GM18520 (cell line): ENCODE results near the gene APPL2.

Experiments
- ATAC-seq: cut with Tn5 transposase; IDR thresholded peaks from one replicate; pipeline ENCODE4 v1.9.1; 2021; ENCODE audit not compliant: unreplicated experiment

The APPL2 gene

GRCh38 chr12:105223884-105224283 is 12.1 kb downstream of the APPL2 start:
- no peak for ATAC-seq

GRCh38 chr12:105223352-105223845 is 12.6 kb downstream of the APPL2 start:
- ATAC-seq, result no peak

- ATAC-seq, result no peak
Measured at GRCh38 chr12:105222726-105223351, 13.1 kb downstream of the APPL2 start.

- no peak for ATAC-seq
Measured at GRCh38 chr12:105222284-105222655, 13.7 kb downstream of the APPL2 start.

- no peak for ATAC-seq
Measured at GRCh38 chr12:105221583-105222283, 14.2 kb downstream of the APPL2 start.

GRCh38 chr12:105220929-105221290 is 15.1 kb downstream of the APPL2 start:
- no peak for ATAC-seq

- ATAC-seq, result no peak
Measured at GRCh38 chr12:105220150-105220928, 15.6 kb downstream of the APPL2 start.

- no peak for ATAC-seq
Measured at GRCh38 chr12:105219261-105220028, 16.5 kb downstream of the APPL2 start.

GRCh38 chr12:105218434-105218833 is 17.5 kb downstream of the APPL2 start:
- no peak for ATAC-seq

- no peak for ATAC-seq
Measured at GRCh38 chr12:105214670-105215375, 21.2 kb downstream of the APPL2 start.

GRCh38 chr12:105214148-105214547 is 21.8 kb downstream of the APPL2 start:
- ATAC-seq, result no peak

GRCh38 chr12:105212438-105212837 is 23.5 kb downstream of the APPL2 start:
- no peak for ATAC-seq

GRCh38 chr12:105209091-105209490 is 26.9 kb downstream of the APPL2 start:
- no peak for ATAC-seq

GRCh38 chr12:105206686-105207374 is 29.1 kb downstream of the APPL2 start:
- ATAC-seq, result no peak

- no peak for ATAC-seq
Measured at GRCh38 chr12:105205322-105206048, 30.5 kb downstream of the APPL2 start.

- no peak for ATAC-seq
Measured at GRCh38 chr12:105204916-105205315, 31.1 kb downstream of the APPL2 start.

- no peak for ATAC-seq
Measured at GRCh38 chr12:105204127-105204526, 31.8 kb downstream of the APPL2 start.

GRCh38 chr12:105202202-105202601 is 33.8 kb downstream of the APPL2 start:
- ATAC-seq, result no peak

- no peak for ATAC-seq
Measured at GRCh38 chr12:105201299-105201698, 34.7 kb downstream of the APPL2 start.
